Natural killer cell (primary cell): ENCODE measurements around the gene USP10. TPM values are rescaled to one million over a fixed set of nuclear protein-coding genes. Genes with fewer than 3 reads are reported as not detected.

ENCODE experiments used
- ATAC-seq, 3 donors: fragments of 150-1000 bp in 2 of 3; fragments of 200-7000 bp in 1 of 3; cut with Tn5 transposase; 1 replicate in 1 of 3; 2 replicates in 2 of 3; pipeline ENCODE4 v1.10.0; 2021; ENCODE audit warnings: mild to moderate bottlenecking in 2 of 3, moderate library complexity in 2 of 3
- DNase-seq, 2 donors: peaks; one replicate each; pipeline versions ENCODE4 v3.0.0 to v3.0.0-alpha.2; 2013 to 2021; ENCODE audit warnings: mixed read lengths in 1 of 2
- H3K27ac ChIP-seq: one replicate; pipeline ENCODE4 v1.5.1; 2013; ENCODE audit warnings: mild to moderate bottlenecking, low read length
- H3K27me3 ChIP-seq: one replicate; pipeline ENCODE4 v1.6.1; 2013; ENCODE audit warnings: low read length; ENCODE audit not compliant: control insufficient read depth, insufficient read depth
- H3K36me3 ChIP-seq: one replicate; pipeline ENCODE4 v1.6.1; 2013; ENCODE audit warnings: low read length; ENCODE audit not compliant: control insufficient read depth, insufficient read depth
- H3K4me1 ChIP-seq: one replicate; pipeline ENCODE4 v1.6.1; 2013; ENCODE audit warnings: low read length; ENCODE audit not compliant: control insufficient read depth, insufficient read depth
- H3K4me3 ChIP-seq: one replicate; pipeline ENCODE4 v1.5.1; 2013; ENCODE audit warnings: low read length
- H3K9me3 ChIP-seq: one replicate; pipeline ENCODE4 v1.6.1; 2013; ENCODE audit warnings: low read length; ENCODE audit not compliant: control insufficient read depth, insufficient read depth
- H3K27ac Mint-ChIP-seq, 2 donors: one replicate each; pipeline ENCODE4 v1.8.0; 2022; ENCODE audit warnings: mild to moderate bottlenecking in 2 of 2, mixed read lengths in 2 of 2, moderate library complexity in 1 of 2
- H3K27me3 Mint-ChIP-seq, 2 donors: one replicate each; pipeline ENCODE4 v1.8.0; 2022; ENCODE audit warnings: low read depth in 2 of 2, mixed read lengths in 2 of 2
- H3K36me3 Mint-ChIP-seq: one replicate; pipeline ENCODE4 v1.8.0; 2022; ENCODE audit warnings: mixed read lengths
- H3K4me1 Mint-ChIP-seq, 2 donors: one replicate each; pipeline ENCODE4 v1.8.0; 2022; ENCODE audit warnings: mixed read lengths in 2 of 2
- H3K4me3 Mint-ChIP-seq: one replicate; pipeline ENCODE4 v1.8.0; 2022; ENCODE audit warnings: mild to moderate bottlenecking, moderate library complexity, mixed read lengths
- H3K9me3 Mint-ChIP-seq, 2 donors: one replicate each; pipeline ENCODE4 v1.8.0; 2022; ENCODE audit warnings: mixed read lengths in 2 of 2
- CTCF ChIP-seq: fragments of 200-600 bp; IDR thresholded peaks from one replicate; pipeline ENCODE4 v1.8.0; 2022; ENCODE audit warnings: antibody characterized with exemption
- whole genome bisulfite sequencing: methylation state at CpG from one replicate; pipeline ENCODE4 v1.1.7; 2013; ENCODE audit warnings: missing lambda C conversion rate; ENCODE audit not compliant: insufficient coverage; 5-methylcytosine and 5-hydroxymethylcytosine counted together
- intact Hi-C: fragments of 100-400 bp; cut with micrococcal nuclease; formaldehyde crosslinking; loops from one replicate; pipeline ENCODE4 v1.14.2; 2022
- total RNA-seq, 4 donors: library from RNA; stranded (reverse); fragments of 120-200 nt in 1 of 4; gene quantifications; one replicate each; pipeline versions ENCODE4 v1.2.3 to v1.2.4, GENCODE V29; 2013 to 2022

USP10 gene
- total RNA-seq, 3 donors from 2014 or later (not counting 1 experiment from before 2014, with no cell fraction given) = 78.4 to 103 (median 100) TPM

- H3K36me3 ChIP-seq = peaks cover 15% of the 10 kb centered on the region
- Mint-ChIP-seq H3K36me3 (no peaks in the 10 kb centered on the region), H3K9me3 (no peaks in the 10 kb centered on the region), H3K27me3 (no peaks in the 10 kb centered on the region), H3K4me3 (no peak overlapping the region), H3K27ac (no peak overlapping the region), H3K4me1 (peaks cover 44 to 58% of the 10 kb centered on the region in 2 donors)
- no peak overlapping the region for H3K4me3 ChIP-seq
- 97% methylated on average over 5 of the region's 5 CpGs for WGBS
- TF ChIP-seq CTCF = no peak
- H3K27me3 ChIP-seq = no peaks in the 10 kb centered on the region
- peaks cover 25% of the 10 kb centered on the region for H3K4me1 ChIP-seq
- no peaks in the 10 kb centered on the region for H3K9me3 ChIP-seq
- intact Hi-C loops = no loop called here
- no peak for DNase-seq
- no peak for ATAC-seq
- H3K27ac ChIP-seq = no peak overlapping the region
Measured at GRCh38 chr16:84740596-84741116, 40.9 kb downstream of the USP10 start.

- peak in 2 of 3 donors; percentile 22 to 24 for ATAC-seq
Measured at GRCh38 chr16:84741340-84741830, 41.6 kb downstream of the USP10 start.

GRCh38 chr16:84742641-84743092, 42.9 kb downstream of the USP10 start:
- Histone ChIP-seq H3K9me3 (no peaks in the 10 kb centered on the region), H3K27me3 (no peaks in the 10 kb centered on the region), H3K27ac (no peak overlapping the region), H3K36me3 (peaks cover 15% of the 10 kb centered on the region), H3K4me3 (no peak overlapping the region), H3K4me1 (peaks cover 18% of the 10 kb centered on the region)
- TF ChIP-seq CTCF = no peak
- intact Hi-C loops = no loop called here
- Mint-ChIP-seq H3K4me1 (peaks cover 34 to 42% of the 10 kb centered on the region in 2 donors), H3K9me3 (no peaks in the 10 kb centered on the region), H3K27me3 (no peaks in the 10 kb centered on the region), H3K36me3 (no peaks in the 10 kb centered on the region), H3K27ac (no peak overlapping the region), H3K4me3 (no peak overlapping the region)
- 96% methylated on average over 10 of the region's 10 CpGs for WGBS
- ATAC-seq (no peak), DNase-seq (no peak)

More at GRCh38 chr16:84741340-84741830, 41.6 kb downstream of the USP10 start:
- intact Hi-C loops = no loop called here
- Histone ChIP-seq H3K4me1 (peaks cover 19% of the 10 kb centered on the region), H3K4me3 (no peak overlapping the region), H3K27ac (no peak overlapping the region), H3K9me3 (no peaks in the 10 kb centered on the region), H3K27me3 (no peaks in the 10 kb centered on the region), H3K36me3 (peaks cover 13% of the 10 kb centered on the region)
- Mint-ChIP-seq H3K36me3 (no peaks in the 10 kb centered on the region), H3K4me1 (peaks cover 37 to 51% of the 10 kb centered on the region in 2 donors), H3K27ac (peak overlapping the region in 1 of 2 donors; percentile 17), H3K4me3 (no peak overlapping the region), H3K9me3 (no peaks in the 10 kb centered on the region), H3K27me3 (no peaks in the 10 kb centered on the region)
- DNase-seq = no peak
- TF ChIP-seq CTCF = no peak
- WGBS = 55% methylated on average over 4 of the region's 4 CpGs

GRCh38 chr16:84746231-84746630, 46.4 kb downstream of the USP10 start:
- no peaks in the 10 kb centered on the region for H3K36me3 Mint-ChIP-seq
- Histone ChIP-seq H3K9me3 (no peaks in the 10 kb centered on the region), H3K36me3 (peaks cover 16% of the 10 kb centered on the region), H3K27ac (no peak overlapping the region), H3K4me1 (peaks cover 4% of the 10 kb centered on the region), H3K4me3 (no peak overlapping the region), H3K27me3 (no peaks in the 10 kb centered on the region)
- no peaks in the 10 kb centered on the region for H3K9me3 Mint-ChIP-seq
- ATAC-seq (no peak), DNase-seq (no peak)
- 96% methylated on average over 6 of the region's 6 CpGs for WGBS
- no peak overlapping the region for H3K4me3 Mint-ChIP-seq
- TF ChIP-seq CTCF = no peak
- no peak overlapping the region for H3K27ac Mint-ChIP-seq
- no peaks in the 10 kb centered on the region for H3K27me3 Mint-ChIP-seq
- H3K4me1 Mint-ChIP-seq = peaks cover 23 to 27% of the 10 kb centered on the region in 2 donors
- intact Hi-C loops = no loop called here
